Measurements from ENCODE around the gene GAREM1.

GRCh38 chr18:32337821-32338220, 132.9 kb downstream of the GAREM1 start:
- no peak for TF ChIP-seq CTCF (IDR thresholded peaks at IDR 0.05; ENCODE audit: low read depth, low read length)
- TF ChIP-seq EZH2phosphoT487 (IDR thresholded peaks at IDR 0.05; ENCODE audit: low read depth) = no peak
